ENCODE data around the gene PTPRN2.
A peak's percentile ranks its signal among the peaks of the same experiment; 100 is the strongest.

PTPRN2 gene

GRCh38 chr7:157574914-157575586 is 1012.6 kb downstream of the PTPRN2 start:
- FAIRE-seq (no peak), DNase-seq (ENCODE audit: insufficient read length, low spot score) (no peak)
- no peak for TF ChIP-seq POLR2A (IDR thresholded peaks at IDR 0.05; ENCODE audit: low read depth, low read length)

GRCh38 chr7:157574120-157574825 is 1013.4 kb downstream of the PTPRN2 start:
- DNase-seq (ENCODE audit: insufficient read length, low spot score), result no peak
- no peak for FAIRE-seq
- no peak for TF ChIP-seq POLR2A (IDR thresholded peaks at IDR 0.05; ENCODE audit: low read depth, low read length)

- FAIRE-seq (no peak), DNase-seq (ENCODE audit: insufficient read length, low spot score) (peak; percentile 29)
- no peak for TF ChIP-seq POLR2A (IDR thresholded peaks at IDR 0.05; ENCODE audit: low read depth, low read length)
Measured at GRCh38 chr7:157573244-157573643, 1014.4 kb downstream of the PTPRN2 start.

- DNase-seq (ENCODE audit: insufficient read length, low spot score) (no peak), FAIRE-seq (no peak)
- TF ChIP-seq POLR2A (IDR thresholded peaks at IDR 0.05; ENCODE audit: low read depth, low read length), result no peak
Measured at GRCh38 chr7:157572622-157573021, 1015.0 kb downstream of the PTPRN2 start.

GRCh38 chr7:157570531-157571200 is 1017.0 kb downstream of the PTPRN2 start:
- no peak for TF ChIP-seq POLR2A (IDR thresholded peaks at IDR 0.05; ENCODE audit: low read depth, low read length)
- DNase-seq (ENCODE audit: insufficient read length, low spot score) (peak; percentile 70), FAIRE-seq (no peak)

- FAIRE-seq (no peak), DNase-seq (ENCODE audit: insufficient read length, low spot score) (no peak)
- no peak for TF ChIP-seq POLR2A (IDR thresholded peaks at IDR 0.05; ENCODE audit: low read depth, low read length)
Measured at GRCh38 chr7:157569967-157570366, 1017.7 kb downstream of the PTPRN2 start.

- DNase-seq (ENCODE audit: insufficient read length, low spot score), result no peak
- no peak for FAIRE-seq
Measured at GRCh38 chr7:157568770-157569584, 1018.6 kb downstream of the PTPRN2 start.

GRCh38 chr7:157568106-157568769 is 1019.4 kb downstream of the PTPRN2 start:
- FAIRE-seq, result no peak
- no peak for TF ChIP-seq POLR2A (IDR thresholded peaks at IDR 0.05; ENCODE audit: low read depth, low read length)

More at GRCh38 chr7:157568770-157569584, 1018.6 kb downstream of the PTPRN2 start:
- TF ChIP-seq POLR2A (IDR thresholded peaks at IDR 0.05; ENCODE audit: low read depth, low read length), result peak; percentile 49

GRCh38 chr7:157567666-157568065 is 1020.0 kb downstream of the PTPRN2 start:
- no peak for TF ChIP-seq POLR2A (IDR thresholded peaks at IDR 0.05; ENCODE audit: low read depth, low read length)
- FAIRE-seq, result no peak
- DNase-seq (ENCODE audit: insufficient read length, low spot score), result no peak

More at GRCh38 chr7:157568106-157568769, 1019.4 kb downstream of the PTPRN2 start:
- DNase-seq (ENCODE audit: insufficient read length, low spot score), result no peak

- DNase-seq (ENCODE audit: insufficient read length, low spot score) (no peak), FAIRE-seq (no peak)
- TF ChIP-seq POLR2A (IDR thresholded peaks at IDR 0.05; ENCODE audit: low read depth, low read length), result no peak
Measured at GRCh38 chr7:157566631-157567006, 1021.0 kb downstream of the PTPRN2 start.

GRCh38 chr7:157565981-157566630 is 1021.5 kb downstream of the PTPRN2 start:
- FAIRE-seq, result no peak
- no peak for DNase-seq (ENCODE audit: insufficient read length, low spot score)
- TF ChIP-seq POLR2A (IDR thresholded peaks at IDR 0.05; ENCODE audit: low read depth, low read length), result no peak

- FAIRE-seq (no peak), DNase-seq (ENCODE audit: insufficient read length, low spot score) (peak; percentile 81)
- TF ChIP-seq POLR2A (IDR thresholded peaks at IDR 0.05; ENCODE audit: low read depth, low read length), result no peak; the same call in 1 of the 2 replicates
Measured at GRCh38 chr7:157565201-157565626, 1022.4 kb downstream of the PTPRN2 start.
